ENCODE data around the gene ARMC3. TPM values are rescaled to one million over a fixed set of nuclear protein-coding genes. Genes with fewer than 3 reads are reported as not detected.

The ARMC3 gene
- total RNA-seq, 1 donor from 2014 or later, result 0.23 TPM

DNA sequence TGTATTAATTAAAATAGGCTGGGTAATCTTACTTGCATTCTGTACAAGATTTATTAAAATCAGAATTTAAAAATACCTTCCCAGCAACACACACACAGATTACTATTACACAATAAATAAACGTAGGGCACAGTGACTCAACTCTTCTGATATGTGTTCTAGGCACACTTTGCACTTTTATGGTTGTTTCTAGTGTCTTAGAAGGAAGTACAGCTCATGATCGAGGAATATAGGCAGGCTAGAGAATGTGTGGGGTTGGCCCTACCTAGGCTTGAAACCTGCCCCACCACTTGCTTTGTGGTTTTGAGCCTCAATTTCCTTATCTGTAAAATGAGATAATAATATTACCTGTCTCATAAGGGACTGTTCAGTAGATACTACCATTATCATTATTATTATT is 30.5 kb downstream of the ARMC3 start:
- Histone ChIP-seq H3K36me3 (ENCODE audit: insufficient read depth, low read length) (no peaks in the 10 kb centered on the region), H3K27me3 (ENCODE audit: insufficient read depth, low read length) (no peaks in the 10 kb centered on the region), H3K4me3 (ENCODE audit: insufficient read depth, low read depth, low read length) (no peak overlapping the region), H3K9me3 (ENCODE audit: insufficient read depth, low read depth, low read length) (no peaks in the 10 kb centered on the region), H4K20me1 (ENCODE audit: insufficient read depth, low read length) (no peaks in the 10 kb centered on the region), H2AFZ (ENCODE audit: low read depth, low read length) (no peak overlapping the region), H3K4me2 (ENCODE audit: low read length) (no peak overlapping the region), H3K27ac (ENCODE audit: low read depth, low read length) (no peak overlapping the region), H3K4me1 (ENCODE audit: insufficient read depth, low read length) (no peaks in the 10 kb centered on the region), H3K9ac (ENCODE audit: low read length) (no peak overlapping the region), H3K79me2 (ENCODE audit: insufficient read depth, low read length) (no peaks in the 10 kb centered on the region)
- peak; percentile 8 for DNase-seq (ENCODE audit: low read depth)
- no peak for FAIRE-seq
- H3K4me1 Mint-ChIP-seq (ENCODE audit: low read depth, unreplicated experiment), result no peaks in the 10 kb centered on the region
- H3K9me3 Mint-ChIP-seq (ENCODE audit: unreplicated experiment), result no peaks in the 10 kb centered on the region
- H3K27ac Mint-ChIP-seq (ENCODE audit: unreplicated experiment), result no peak overlapping the region
- no peaks in the 10 kb centered on the region for H3K27me3 Mint-ChIP-seq (ENCODE audit: low read depth, unreplicated experiment)
- no peaks in the 10 kb centered on the region for H3K36me3 Mint-ChIP-seq (ENCODE audit: low read depth, unreplicated experiment)
- no peak overlapping the region for H3K4me3 Mint-ChIP-seq (ENCODE audit: unreplicated experiment)
- TF ChIP-seq CTCF (IDR thresholded peaks at IDR 0.05; ENCODE audit: insufficient read depth, low read depth, low read length) (no peak), EZH2 (IDR thresholded peaks at IDR 0.05; ENCODE audit: insufficient read depth, low read length) (no peak)

DNA sequence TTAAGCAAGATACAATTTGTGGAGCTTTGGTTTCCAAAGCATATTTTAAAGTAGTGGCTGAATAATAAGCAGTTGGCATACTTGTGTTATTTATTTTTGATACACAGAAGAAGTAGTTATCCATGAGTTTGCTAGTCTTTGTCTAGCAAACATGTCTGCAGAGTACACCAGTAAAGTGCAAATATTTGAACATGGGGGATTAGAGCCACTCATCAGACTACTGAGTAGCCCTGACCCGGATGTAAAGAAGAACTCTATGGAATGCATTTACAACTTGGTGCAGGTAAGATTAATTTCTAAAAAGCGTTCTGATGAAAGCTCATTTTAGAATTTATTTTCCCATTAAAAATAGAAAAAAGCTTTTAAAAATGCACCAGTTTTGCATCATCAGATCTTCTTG is 31.4 kb downstream of the ARMC3 start:
- Histone ChIP-seq H3K9me3 (ENCODE audit: insufficient read depth, low read depth, low read length) (no peaks in the 10 kb centered on the region), H3K4me3 (ENCODE audit: insufficient read depth, low read depth, low read length) (no peak overlapping the region), H4K20me1 (ENCODE audit: insufficient read depth, low read length) (no peaks in the 10 kb centered on the region), H2AFZ (ENCODE audit: low read depth, low read length) (no peak overlapping the region), H3K79me2 (ENCODE audit: insufficient read depth, low read length) (no peaks in the 10 kb centered on the region), H3K27ac (ENCODE audit: low read depth, low read length) (no peak overlapping the region), H3K9ac (ENCODE audit: low read length) (no peak overlapping the region), H3K27me3 (ENCODE audit: insufficient read depth, low read length) (no peaks in the 10 kb centered on the region), H3K36me3 (ENCODE audit: insufficient read depth, low read length) (no peaks in the 10 kb centered on the region), H3K4me2 (ENCODE audit: low read length) (no peak overlapping the region), H3K4me1 (ENCODE audit: insufficient read depth, low read length) (no peaks in the 10 kb centered on the region)
- FAIRE-seq (no peak), DNase-seq (ENCODE audit: low read depth) (no peak)
- Mint-ChIP-seq H3K4me3 (ENCODE audit: unreplicated experiment) (no peak overlapping the region), H3K9me3 (ENCODE audit: unreplicated experiment) (no peaks in the 10 kb centered on the region), H3K27me3 (ENCODE audit: low read depth, unreplicated experiment) (no peaks in the 10 kb centered on the region), H3K4me1 (ENCODE audit: low read depth, unreplicated experiment) (no peaks in the 10 kb centered on the region), H3K27ac (ENCODE audit: unreplicated experiment) (no peak overlapping the region), H3K36me3 (ENCODE audit: low read depth, unreplicated experiment) (no peaks in the 10 kb centered on the region)
- no peak for TF ChIP-seq CTCF (IDR thresholded peaks at IDR 0.05; ENCODE audit: insufficient read depth, low read depth, low read length)
- TF ChIP-seq EZH2 (IDR thresholded peaks at IDR 0.05; ENCODE audit: insufficient read depth, low read length), result no peak

DNA sequence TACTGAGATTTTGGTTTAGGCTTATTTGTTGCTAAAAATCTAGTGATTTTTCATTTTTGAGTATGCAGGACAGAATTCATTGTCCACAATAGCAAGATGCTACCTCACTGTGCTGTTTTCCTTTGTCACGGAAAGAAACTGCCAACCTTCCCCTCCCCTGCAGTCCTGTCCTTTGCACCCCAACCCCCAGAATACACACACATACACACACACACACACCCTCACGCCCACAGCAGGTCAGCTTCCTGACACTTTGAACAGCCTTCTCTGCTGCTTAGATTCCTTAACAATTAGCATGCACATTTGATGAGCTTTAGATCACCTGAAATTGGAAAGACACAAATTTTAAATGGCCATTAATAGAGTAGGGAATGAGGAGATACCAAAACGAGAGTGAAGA is 32.1 kb downstream of the ARMC3 start:
- Mint-ChIP-seq H3K27me3 (ENCODE audit: low read depth, unreplicated experiment) (no peaks in the 10 kb centered on the region), H3K36me3 (ENCODE audit: low read depth, unreplicated experiment) (no peaks in the 10 kb centered on the region), H3K27ac (ENCODE audit: unreplicated experiment) (no peak overlapping the region), H3K4me1 (ENCODE audit: low read depth, unreplicated experiment) (no peaks in the 10 kb centered on the region), H3K4me3 (ENCODE audit: unreplicated experiment) (no peak overlapping the region), H3K9me3 (ENCODE audit: unreplicated experiment) (no peaks in the 10 kb centered on the region)
- H3K9ac ChIP-seq (ENCODE audit: low read length), result no peak overlapping the region
- no peak overlapping the region for H3K27ac ChIP-seq (ENCODE audit: low read depth, low read length)
- no peak for FAIRE-seq
- no peak overlapping the region for H3K4me3 ChIP-seq (ENCODE audit: insufficient read depth, low read depth, low read length)
- H2AFZ ChIP-seq (ENCODE audit: low read depth, low read length), result no peak overlapping the region
- no peak overlapping the region for H3K4me2 ChIP-seq (ENCODE audit: low read length)
- no peak for DNase-seq (ENCODE audit: low read depth)
- no peaks in the 10 kb centered on the region for H3K27me3 ChIP-seq (ENCODE audit: insufficient read depth, low read length)
- H3K9me3 ChIP-seq (ENCODE audit: insufficient read depth, low read depth, low read length), result no peaks in the 10 kb centered on the region
- no peaks in the 10 kb centered on the region for H3K4me1 ChIP-seq (ENCODE audit: insufficient read depth, low read length)
- no peaks in the 10 kb centered on the region for H3K79me2 ChIP-seq (ENCODE audit: insufficient read depth, low read length)
- H3K36me3 ChIP-seq (ENCODE audit: insufficient read depth, low read length), result no peaks in the 10 kb centered on the region
- H4K20me1 ChIP-seq (ENCODE audit: insufficient read depth, low read length), result no peaks in the 10 kb centered on the region
- no peak for TF ChIP-seq CTCF (IDR thresholded peaks at IDR 0.05; ENCODE audit: insufficient read depth, low read depth, low read length)
- TF ChIP-seq EZH2 (IDR thresholded peaks at IDR 0.05; ENCODE audit: insufficient read depth, low read length), result no peak

Measured in astrocyte (in vitro differentiated cells and primary cell).